CD4-positive, alpha-beta T cell treated with Interleukin-15 for 4 hours (primary cell): Measurements from ENCODE around the gene SURF2.
A peak's percentile ranks its signal among the peaks of the same experiment; 100 is the strongest.

Experiments used
- DNase-seq: peaks from one replicate; pipeline ENCODE4 v3.0.0-alpha.2; 2020; ENCODE audit warnings: low spot score

The SURF2 gene

GRCh38 chr9:133335924-133336811 lies 20.2 kb upstream of the SURF2 start, which contains the start of gene SURF6:
Gene SURF6 (minus strand): TSS chr9:133336188. CDS start chr9:133336132, 56 bp downstream.
- DNase-seq: peak; percentile 93

- DNase-seq: no peak
Observed at GRCh38 chr9:133339641-133340040, 16.7 kb upstream of the SURF2 start.

GRCh38 chr9:133340256-133340655 lies 16.1 kb upstream of the SURF2 start:
- DNase-seq: no peak

- DNase-seq: no peak
Observed at GRCh38 chr9:133340916-133341315, 15.4 kb upstream of the SURF2 start.

GRCh38 chr9:133341369-133342068 lies 14.8 kb upstream of the SURF2 start:
- DNase-seq: no peak

- no peak for DNase-seq
Observed at GRCh38 chr9:133342069-133342406, 14.3 kb upstream of the SURF2 start.

GRCh38 chr9:133342570-133342969 lies 13.8 kb upstream of the SURF2 start:
- DNase-seq: no peak

- DNase-seq: no peak
Observed at GRCh38 chr9:133344071-133344470, 12.3 kb upstream of the SURF2 start.

GRCh38 chr9:133344979-133345378 lies 11.4 kb upstream of the SURF2 start:
- no peak for DNase-seq

GRCh38 chr9:133345596-133345995 lies 10.8 kb upstream of the SURF2 start:
- no peak for DNase-seq

GRCh38 chr9:133346021-133346785 lies 10.1 kb upstream of the SURF2 start:
- DNase-seq: no peak

- peak; percentile 38 for DNase-seq
Observed at GRCh38 chr9:133347515-133347984, 8.8 kb upstream of the SURF2 start.

GRCh38 chr9:133347985-133348717 lies 8.2 kb upstream of the SURF2 start, which contains the start of the genes MED22 and RPL7A:
Gene MED22 (minus strand): TSS chr9:133348131. CDS start chr9:133346662, 1,469 bp downstream.
Gene RPL7A (plus strand): TSS chr9:133348218. CDS start chr9:133348244, 26 bp downstream.
- DNase-seq: peak; percentile 94

GRCh38 chr9:133348718-133349573 lies 7.4 kb upstream of the SURF2 start:
- DNase-seq: no peak

- DNase-seq: no peak
Observed at GRCh38 chr9:133349965-133350616, 6.3 kb upstream of the SURF2 start.

GRCh38 chr9:133351526-133351907 lies 4.8 kb upstream of the SURF2 start:
- DNase-seq: no peak

- DNase-seq: peak; percentile 25
Observed at GRCh38 chr9:133351908-133352634, 4.3 kb upstream of the SURF2 start.

- DNase-seq: no peak
Observed at GRCh38 chr9:133352635-133353340, 3.6 kb upstream of the SURF2 start.

GRCh38 chr9:133353548-133353947 lies 2.8 kb upstream of the SURF2 start:
- no peak for DNase-seq
